ENCODE results near the gene MOG.

MOG gene

GRCh38 chr6:29674008-29674407, 17.1 kb downstream of the MOG start:
- in situ Hi-C loops (cut with MboI; ENCODE audit: low sequenced_read_pairs) = no loop called here

GRCh38 chr6:29675561-29675960, 18.7 kb downstream of the MOG start:
- in situ Hi-C loops (cut with MboI; ENCODE audit: low sequenced_read_pairs) = no loop called here

GRCh38 chr6:29676981-29677601, 20.2 kb downstream of the MOG start:
- in situ Hi-C loops (cut with MboI; ENCODE audit: low sequenced_read_pairs) = no loop called here

- in situ Hi-C loops (cut with MboI; ENCODE audit: low sequenced_read_pairs) = no loop called here
These were observed 21.2 kb downstream of the MOG start for GRCh38 chr6:29678114-29678513.

- in situ Hi-C loops (cut with MboI; ENCODE audit: low sequenced_read_pairs) = no loop called here
These were observed 23.1 kb downstream of the MOG start for GRCh38 chr6:29679962-29680361.

GRCh38 chr6:29680416-29680815, 23.5 kb downstream of the MOG start:
- in situ Hi-C loops (cut with MboI; ENCODE audit: low sequenced_read_pairs) = no loop called here

- in situ Hi-C loops (cut with MboI; ENCODE audit: low sequenced_read_pairs) = no loop called here
These were observed 24.0 kb downstream of the MOG start, which contains the start of gene ZFP57 for GRCh38 chr6:29680904-29681303. Gene ZFP57, minus strand, starts transcription at chr6:29681152. Its CDS starts 4,149 bp downstream, at chr6:29677003.

DNA sequence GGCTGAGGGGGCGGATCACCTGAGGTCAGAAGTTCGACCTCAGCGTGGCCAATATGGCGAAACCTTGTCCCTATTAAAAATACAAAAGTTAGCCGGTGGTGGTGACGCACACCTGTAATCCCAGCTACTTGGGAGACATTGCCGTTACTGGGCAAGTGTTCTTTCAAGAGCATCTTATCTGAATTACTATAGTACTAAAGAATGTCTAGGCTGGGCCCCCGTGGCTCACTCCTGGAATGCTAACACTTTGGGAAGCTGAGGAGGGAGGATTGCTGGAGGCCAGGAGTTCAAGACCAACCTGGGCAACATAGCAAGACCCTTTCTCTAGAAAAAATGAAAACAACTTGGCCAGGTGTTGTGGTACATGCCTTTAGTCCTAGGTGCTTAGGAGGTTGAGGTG, 24.9 kb downstream of the MOG start:
- in situ Hi-C loops (cut with MboI; ENCODE audit: low sequenced_read_pairs) = no loop called here

DNA sequence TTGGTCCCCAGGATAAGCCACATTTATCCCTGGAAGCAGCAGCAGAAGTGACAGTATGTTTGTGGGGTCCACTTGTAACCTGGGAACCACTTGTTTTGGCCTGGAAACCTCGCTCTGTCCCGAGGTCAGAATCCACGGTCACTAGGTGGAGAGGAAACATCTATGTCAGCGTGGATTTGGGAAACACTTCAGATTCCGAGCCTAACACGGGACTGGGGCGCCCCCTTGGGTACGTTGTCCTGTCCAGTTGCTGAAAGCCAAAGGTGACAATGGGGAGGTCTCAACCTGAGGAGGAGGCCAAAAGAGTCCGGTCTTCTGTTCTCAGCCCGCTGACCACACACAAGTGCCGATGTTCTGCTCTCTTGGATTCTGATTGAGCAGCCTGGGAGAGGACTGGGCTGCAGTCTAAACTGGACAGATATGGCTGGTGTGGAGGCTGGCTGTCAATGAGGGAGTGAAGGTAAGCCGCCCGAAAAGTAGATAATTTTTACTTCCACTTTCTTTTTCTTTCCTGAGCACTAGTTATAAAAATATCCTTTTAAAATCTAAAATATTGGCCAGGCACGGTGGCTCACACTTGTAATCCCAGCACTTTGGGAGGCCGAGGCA, 28.9 kb downstream of the MOG start:
- in situ Hi-C loops (cut with MboI; ENCODE audit: low sequenced_read_pairs) = no loop called here

DNA sequence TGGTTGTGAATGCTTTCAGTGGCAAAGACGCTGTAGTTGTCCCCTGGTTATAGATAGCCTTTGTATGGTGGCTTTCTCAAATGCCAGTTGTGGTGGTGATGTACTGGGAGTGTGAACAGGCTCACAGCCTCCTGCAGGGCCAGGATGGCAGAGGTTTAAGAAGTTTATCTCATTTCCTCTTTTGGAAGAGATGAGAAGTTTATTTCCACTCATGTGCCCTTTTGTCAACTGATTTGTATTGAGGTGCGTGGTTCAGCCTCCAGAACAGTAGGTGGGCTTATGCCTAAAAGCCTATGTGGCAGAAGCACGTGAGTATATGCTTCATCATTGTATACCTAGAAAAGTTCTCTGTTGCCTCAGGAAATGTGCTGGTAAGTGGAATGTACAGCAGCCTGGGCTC, 37.7 kb downstream of the MOG start:
- in situ Hi-C loops (cut with MboI; ENCODE audit: low sequenced_read_pairs) = no loop called here

DNA sequence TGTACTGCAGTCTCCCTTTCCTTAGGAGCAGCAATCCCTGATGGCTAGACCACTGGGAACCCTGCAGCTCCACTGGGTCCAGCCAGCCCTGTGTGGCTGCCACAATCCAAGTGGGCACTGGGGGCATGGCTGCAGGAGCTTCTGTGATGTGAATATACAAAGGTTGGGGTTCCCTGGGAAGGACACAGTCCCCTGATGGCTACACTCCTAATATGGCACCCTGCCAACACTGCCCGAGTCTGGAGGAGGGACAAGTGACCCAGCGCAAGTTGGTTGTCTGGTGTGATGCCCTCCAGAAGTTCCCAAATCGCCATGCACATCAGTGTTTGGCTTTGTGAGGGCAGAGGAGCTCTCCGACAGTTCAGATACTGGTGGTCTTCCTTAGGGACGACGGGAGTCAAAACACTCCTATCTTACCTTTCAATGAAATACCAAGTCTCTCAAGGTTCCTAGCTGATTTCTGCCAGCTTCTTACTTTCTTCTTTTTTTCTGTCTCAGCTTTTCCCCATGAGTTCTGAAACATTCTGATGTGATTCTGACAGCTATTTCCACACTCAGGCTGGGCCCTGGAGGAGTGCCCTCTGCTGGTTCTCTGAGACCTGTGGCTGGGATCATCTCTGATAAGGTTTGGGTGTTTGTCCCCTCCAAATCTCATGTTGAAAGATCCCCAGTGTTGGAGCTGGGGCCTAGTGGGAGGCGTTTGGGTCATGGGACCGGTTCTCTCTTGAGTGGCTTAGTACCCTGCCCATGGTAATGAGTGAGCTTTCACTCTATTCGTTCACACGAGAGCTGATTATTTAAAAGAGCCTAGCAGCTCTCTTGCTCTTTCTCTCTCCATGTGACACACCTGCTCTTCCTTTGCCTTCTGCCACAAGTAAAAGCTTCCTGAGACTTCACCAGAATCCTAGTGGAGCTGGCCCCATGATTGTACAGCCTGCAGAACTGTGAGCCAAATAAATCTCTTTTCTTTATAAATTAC, 39.5 kb downstream of the MOG start:
- in situ Hi-C loops (cut with MboI; ENCODE audit: low sequenced_read_pairs) = no loop called here

DNA sequence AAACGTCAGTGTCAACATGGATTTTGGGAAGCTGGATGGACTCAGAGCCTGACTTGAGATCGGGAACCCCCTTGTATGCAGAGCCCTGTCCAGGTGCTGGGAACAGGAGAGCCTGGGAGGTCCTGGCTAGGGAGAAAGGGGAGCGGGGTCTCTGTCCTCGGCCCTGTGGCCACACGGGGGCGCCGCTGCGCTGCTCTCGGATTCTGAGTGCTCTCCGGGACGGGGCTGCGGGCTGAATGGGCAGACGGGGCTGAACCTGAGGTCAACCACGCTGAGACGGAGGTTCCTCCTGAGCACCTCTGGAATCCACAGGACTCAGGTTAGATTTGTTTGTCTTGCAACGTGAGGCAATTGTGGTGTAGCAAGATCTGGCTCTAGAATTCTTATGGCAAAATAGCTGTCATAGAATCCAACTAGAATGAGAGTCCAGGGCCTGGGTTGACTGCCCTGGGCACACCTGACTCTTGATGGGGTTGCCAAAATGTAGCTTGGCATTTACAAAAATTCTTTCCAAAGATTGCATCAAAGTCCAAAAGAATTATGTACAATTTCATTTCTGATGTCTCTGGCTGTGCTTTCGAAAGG, 45.7 kb downstream of the MOG start:
- in situ Hi-C loops (cut with MboI; ENCODE audit: low sequenced_read_pairs) = no loop called here

DNA sequence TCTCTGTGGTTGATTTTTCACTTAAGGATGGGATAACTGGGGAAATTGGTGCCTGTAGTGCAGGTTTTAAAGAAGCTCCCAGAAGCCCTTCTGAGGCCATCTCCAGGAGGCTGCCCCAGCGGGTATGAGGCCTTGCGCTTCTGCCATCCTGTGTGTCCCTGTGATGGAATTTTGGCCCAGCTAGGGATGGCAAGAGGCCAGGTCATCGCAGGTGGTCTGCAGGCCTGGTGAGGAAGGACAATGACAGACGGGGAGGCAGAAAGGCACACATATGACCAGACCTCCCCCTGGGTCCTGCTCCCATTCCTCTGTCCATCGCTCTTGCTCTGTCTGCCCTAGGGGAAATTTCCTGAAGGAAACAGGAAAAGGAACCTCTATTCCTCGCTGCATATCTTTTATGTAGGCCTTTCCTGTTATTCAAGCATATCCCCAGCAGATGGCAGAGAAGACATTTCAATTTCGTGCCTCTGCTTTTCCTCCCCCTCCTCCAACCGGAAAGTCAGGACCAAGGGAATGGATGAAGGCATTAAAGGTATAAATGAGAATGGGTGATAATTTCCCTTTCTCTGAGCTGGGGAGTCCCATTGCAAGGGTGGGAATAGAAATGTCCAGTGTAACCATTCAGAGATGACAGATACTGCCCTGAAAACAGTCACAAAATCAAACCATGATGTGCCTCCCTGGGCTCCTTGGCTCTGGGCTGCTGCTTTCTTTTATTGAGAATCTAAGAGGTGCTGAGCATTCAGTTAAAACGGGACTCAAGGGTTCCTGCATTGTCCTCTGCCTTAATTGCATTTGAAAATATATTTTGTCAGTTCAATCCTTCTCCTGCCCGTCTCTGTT, 48.7 kb downstream of the MOG start:
- in situ Hi-C loops (cut with MboI; ENCODE audit: low sequenced_read_pairs) = no loop called here

- in situ Hi-C loops (cut with MboI; ENCODE audit: low sequenced_read_pairs) = no loop called here
These were observed 51.7 kb downstream of the MOG start for GRCh38 chr6:29708432-29709179.

GRCh38 chr6:29709188-29709587, 52.3 kb downstream of the MOG start:
- in situ Hi-C loops (cut with MboI; ENCODE audit: low sequenced_read_pairs) = no loop called here

GRCh38 chr6:29710281-29710941, 53.5 kb downstream of the MOG start:
- in situ Hi-C loops (cut with MboI; ENCODE audit: low sequenced_read_pairs) = no loop called here

DNA sequence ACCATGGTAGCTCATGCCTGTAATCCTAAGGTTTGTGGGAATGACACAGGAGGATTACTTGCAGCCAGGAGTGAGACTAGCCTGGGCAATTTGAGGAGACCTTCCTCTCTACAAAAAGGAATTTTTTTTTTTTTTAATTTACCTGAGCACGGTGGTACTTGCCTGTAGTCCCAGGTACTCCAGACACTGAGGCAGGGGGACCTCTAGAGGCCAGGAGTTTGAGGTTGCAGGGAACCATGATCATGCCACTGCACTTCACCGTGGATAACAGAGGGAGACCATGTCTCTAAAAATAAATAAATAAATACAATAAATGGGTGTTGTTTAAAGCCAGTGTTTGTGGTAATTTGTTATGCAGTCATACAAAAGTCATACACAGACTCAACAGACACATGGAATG, 64.0 kb downstream of the MOG start:
- in situ Hi-C loops (cut with MboI; ENCODE audit: low sequenced_read_pairs) = no loop called here

All from HL-60/S4 treated with phorbol 12-myristate 13-acetate at 8.2 ng/mL for 4 days and 3 days (cell line).